ENCODE measurements around the gene LKAAEAR1.
"Not testable (repeated sequence)": the region's sequence is repeated elsewhere in the genome, so short reads cannot be mapped to it uniquely, and the experiment has no call there.

LKAAEAR1 gene

DNA sequence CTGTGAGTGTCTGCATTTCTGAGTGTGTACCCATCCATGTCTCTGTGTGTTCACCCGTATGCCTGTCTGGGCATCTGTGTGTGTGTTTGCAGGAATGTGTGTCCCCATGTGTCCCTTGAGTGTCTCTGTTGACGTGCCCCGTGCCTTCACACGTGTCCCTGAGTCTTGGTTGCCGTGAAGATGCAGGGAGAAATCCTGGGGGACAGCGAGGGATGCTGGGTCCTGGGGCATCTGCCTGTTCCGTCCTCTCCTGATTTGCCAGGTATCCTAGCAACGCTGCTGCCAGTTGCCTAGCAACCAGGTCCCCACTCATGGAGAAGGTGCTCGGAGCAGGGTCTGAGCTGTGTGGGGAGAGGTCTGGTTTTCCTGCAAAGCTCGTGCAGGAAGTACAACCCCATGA lies 6.0 kb upstream of the LKAAEAR1 start:
- TF ChIP-seq Cebpa-rat (IDR thresholded peaks at IDR 0.05), result no peak
- no peak overlapping the region for H3K27ac ChIP-seq
- H3K4me1 ChIP-seq, result peaks cover 11% of the 10 kb centered on the region; the same call in 1 of the 2 replicates
- peaks cover 25% of the 10 kb centered on the region for H3K9me3 ChIP-seq
- H3K36me3 ChIP-seq, result no peaks in the 10 kb centered on the region
- no peak overlapping the region for H3K9ac ChIP-seq
- H3K4me2 ChIP-seq, result no peak overlapping the region
- H4K20me1 ChIP-seq, result peaks cover 40% of the 10 kb centered on the region
- no peak overlapping the region for H3K4me3 ChIP-seq
- H3K27me3 ChIP-seq, result peaks cover 35% of the 10 kb centered on the region

DNA sequence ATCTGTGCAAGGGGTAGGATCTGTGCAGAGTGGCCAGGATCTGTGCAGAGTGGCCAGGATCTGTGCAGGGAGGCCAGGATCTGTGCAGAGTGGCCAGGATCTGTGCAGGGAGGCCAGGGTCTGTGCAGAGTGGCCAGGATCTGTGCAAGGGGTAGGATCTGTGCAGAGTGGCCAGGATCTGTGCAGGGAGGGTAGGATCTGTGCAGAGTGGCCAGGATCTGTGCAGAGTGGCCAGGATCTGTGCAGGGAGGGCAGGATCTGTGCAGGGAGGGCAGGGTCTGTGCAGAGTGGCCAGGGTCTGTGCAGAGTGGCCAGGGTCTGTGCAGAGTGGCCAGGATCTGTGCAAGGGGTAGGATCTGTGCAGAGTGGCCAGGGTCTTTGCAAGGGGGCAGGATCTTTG lies 4.4 kb upstream of the LKAAEAR1 start:
- not testable (repeated sequence) for H3K4me2 ChIP-seq, H3K9ac ChIP-seq, H3K4me3 ChIP-seq, H3K36me3 ChIP-seq, H3K27ac ChIP-seq
- H3K4me1 ChIP-seq, result peaks cover 22% of the 10 kb centered on the region
- H3K27me3 ChIP-seq, result peaks cover 51% of the 10 kb centered on the region
- peaks cover 25% of the 10 kb centered on the region for H3K9me3 ChIP-seq
- H4K20me1 ChIP-seq, result peaks cover 54% of the 10 kb centered on the region

DNA sequence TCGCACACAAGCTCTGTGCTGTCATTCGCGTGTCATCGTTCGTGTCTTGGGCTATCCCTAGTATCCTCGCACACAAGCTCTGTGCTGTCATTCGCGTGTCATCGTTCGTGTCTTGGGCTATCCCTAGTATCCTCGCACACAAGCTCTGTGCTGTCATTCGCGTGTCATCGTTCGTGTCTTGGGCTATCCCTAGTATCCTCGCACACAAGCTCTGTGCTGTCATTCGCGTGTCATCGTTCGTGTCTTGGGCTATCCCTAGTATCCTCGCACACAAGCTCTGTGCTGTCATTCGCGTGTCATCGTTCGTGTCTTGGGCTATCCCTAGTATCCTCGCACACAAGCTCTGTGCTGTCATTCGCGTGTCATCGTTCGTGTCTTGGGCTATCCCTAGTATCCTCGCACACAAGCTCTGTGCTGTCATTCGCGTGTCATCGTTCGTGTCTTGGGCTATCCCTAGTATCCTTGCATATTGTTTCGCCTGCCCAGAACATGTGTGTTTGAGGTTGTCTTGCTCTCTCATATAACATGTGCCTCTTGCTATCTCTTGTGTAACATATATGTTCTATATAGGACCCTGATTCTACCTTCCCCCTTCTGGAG lies 3.1 kb upstream of the LKAAEAR1 start:
- not testable (repeated sequence) for H3K9ac ChIP-seq, H3K36me3 ChIP-seq, H3K4me3 ChIP-seq, H3K4me2 ChIP-seq, H3K27ac ChIP-seq
- H3K27me3 ChIP-seq, result peaks cover 58% of the 10 kb centered on the region
- peaks cover 25% of the 10 kb centered on the region for H3K9me3 ChIP-seq
- peaks cover 25% of the 10 kb centered on the region for H3K4me1 ChIP-seq
- H4K20me1 ChIP-seq, result peaks cover 47% of the 10 kb centered on the region

DNA sequence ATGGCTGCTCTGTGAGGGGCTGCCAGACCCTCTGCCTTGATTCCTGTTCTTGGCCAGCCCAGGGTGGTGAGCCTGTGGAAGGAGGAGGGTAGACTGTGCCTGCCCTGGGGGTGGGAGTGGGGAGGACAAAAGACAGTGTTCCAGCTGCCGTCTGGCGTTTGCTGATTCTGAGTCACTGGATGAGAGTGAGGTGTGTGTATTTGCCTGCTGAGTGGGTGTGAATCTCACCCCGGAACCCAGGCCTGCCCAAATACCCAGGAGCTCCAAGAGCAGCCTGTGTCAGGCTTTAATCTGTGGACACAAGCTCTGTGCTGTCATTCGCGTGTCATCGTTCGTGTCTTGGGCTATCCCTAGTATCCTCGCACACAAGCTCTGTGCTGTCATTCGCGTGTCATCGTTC lies 2.6 kb upstream of the LKAAEAR1 start:
- Histone ChIP-seq H3K27me3 (peaks cover 58% of the 10 kb centered on the region), H3K36me3 (no peaks in the 10 kb centered on the region), H4K20me1 (peaks cover 45% of the 10 kb centered on the region), H3K27ac (no peak overlapping the region), H3K9ac (no peak overlapping the region), H3K4me2 (no peak overlapping the region), H3K4me1 (peaks cover 27% of the 10 kb centered on the region), H3K4me3 (no peak overlapping the region), H3K9me3 (peaks cover 25% of the 10 kb centered on the region)
- TF ChIP-seq Cebpa-rat (IDR thresholded peaks at IDR 0.05), result no peak

DNA sequence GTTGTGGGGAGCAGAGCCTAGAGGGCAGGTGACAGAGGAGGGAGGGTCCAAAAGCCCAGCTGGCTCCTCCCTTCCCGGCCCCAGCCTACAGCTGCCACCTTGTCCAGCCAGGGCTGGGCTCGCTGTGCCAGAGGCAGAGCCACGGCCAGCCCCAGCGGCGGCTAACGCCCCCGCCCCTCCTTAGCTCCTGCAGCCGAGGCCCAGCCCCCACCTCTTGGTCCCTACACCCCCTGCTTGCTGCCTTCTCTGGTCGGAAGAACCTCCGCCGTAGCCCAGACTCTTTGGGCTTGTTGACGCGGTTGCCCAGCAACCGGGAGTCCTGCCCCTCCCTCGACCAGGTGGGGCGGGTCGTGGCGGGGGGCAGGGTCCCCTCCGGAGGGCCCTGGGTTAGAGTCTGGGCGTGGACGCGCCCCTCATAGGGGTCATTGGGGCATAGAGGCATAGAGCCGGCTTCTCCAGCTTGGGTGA lies 521 bp upstream of the LKAAEAR1 start:
- H3K27me3 ChIP-seq, result peaks cover 54% of the 10 kb centered on the region
- H3K27ac ChIP-seq, result no peak overlapping the region
- H3K36me3 ChIP-seq, result no peaks in the 10 kb centered on the region
- TF ChIP-seq Cebpa-rat (IDR thresholded peaks at IDR 0.05), result no peak
- peak overlapping the region; percentile 99 for H3K4me2 ChIP-seq
- no peak overlapping the region for H3K9ac ChIP-seq
- H3K4me3 ChIP-seq, result 0 out of 2 replicates have a peak overlapping the region, but pooled peaks have one; percentile 73
- H3K4me1 ChIP-seq, result peaks cover 45% of the 10 kb centered on the region
- H4K20me1 ChIP-seq, result peaks cover 36% of the 10 kb centered on the region
- peaks cover 25% of the 10 kb centered on the region for H3K9me3 ChIP-seq

DNA sequence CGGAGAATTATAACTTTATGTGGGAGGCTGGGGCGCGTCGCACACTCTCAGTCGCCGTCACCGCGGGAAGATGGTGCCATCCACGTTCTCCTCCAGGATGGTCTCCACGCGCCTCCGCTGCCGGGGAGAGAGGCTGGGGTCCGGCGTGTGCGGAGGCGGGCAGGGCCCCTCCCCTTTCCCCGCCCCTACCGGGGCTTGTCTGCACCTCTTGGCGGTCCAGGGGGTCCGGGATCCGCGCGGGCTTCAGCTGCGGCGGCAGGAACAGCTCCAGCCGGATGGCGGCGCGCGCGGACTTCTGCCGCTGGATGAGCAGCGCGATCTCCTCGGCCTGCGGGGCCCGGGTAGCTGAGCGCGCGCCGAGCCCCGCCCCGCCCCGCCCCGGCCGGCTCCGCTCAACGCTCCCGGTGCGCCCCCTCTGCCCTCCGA lies 807 bp downstream of the LKAAEAR1 start:
- peak overlapping the region; percentile 38; the same call in 1 of the 2 replicates for H3K27ac ChIP-seq
- TF ChIP-seq Cebpa-rat (IDR thresholded peaks at IDR 0.05), result no peak
- H3K36me3 ChIP-seq, result no peaks in the 10 kb centered on the region
- H3K9ac ChIP-seq, result peak overlapping the region; percentile 66
- peaks cover 52% of the 10 kb centered on the region for H3K4me1 ChIP-seq
- peak overlapping the region; percentile 73 for H3K4me3 ChIP-seq
- peak overlapping the region; percentile 99 for H3K4me2 ChIP-seq
- H3K9me3 ChIP-seq, result peaks cover 24% of the 10 kb centered on the region
- peaks cover 42% of the 10 kb centered on the region for H3K27me3 ChIP-seq
- peaks cover 23% of the 10 kb centered on the region for H4K20me1 ChIP-seq

DNA sequence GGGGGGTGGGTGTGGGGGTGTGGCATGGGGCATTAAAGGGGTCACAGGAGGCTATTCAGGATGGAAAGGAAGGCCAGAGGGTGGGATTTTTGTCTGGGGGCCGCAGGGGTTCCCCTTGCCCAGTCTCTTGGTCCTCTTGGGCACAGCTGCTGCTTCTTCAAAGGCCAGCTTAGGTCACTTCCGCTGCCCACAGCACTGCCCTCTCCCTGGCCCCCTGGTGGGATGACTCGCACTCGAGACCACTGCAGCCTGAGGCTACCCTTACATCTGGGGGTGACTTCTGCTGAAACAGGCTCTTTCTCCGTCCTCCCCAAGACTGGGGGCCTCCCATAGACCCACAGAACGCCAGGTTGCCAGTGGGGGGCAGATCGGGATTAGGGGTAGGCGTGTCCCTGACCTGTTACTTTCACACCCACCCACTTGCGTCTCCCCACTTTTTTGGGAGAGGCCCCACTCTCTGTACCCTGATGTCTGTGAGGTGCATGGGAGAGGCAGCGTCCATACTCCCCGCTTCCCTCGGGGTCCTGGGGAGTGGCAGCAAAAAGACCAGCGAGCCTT lies 1.3 kb downstream of the LKAAEAR1 start:
- Histone ChIP-seq H3K27me3 (peaks cover 37% of the 10 kb centered on the region), H3K9me3 (peaks cover 20% of the 10 kb centered on the region), H3K4me2 (peak overlapping the region; percentile 99), H3K9ac (peak overlapping the region; percentile 55; the same call in 1 of the 2 replicates), H4K20me1 (peaks cover 21% of the 10 kb centered on the region), H3K4me3 (peak overlapping the region; percentile 73), H3K4me1 (peaks cover 56% of the 10 kb centered on the region), H3K36me3 (no peaks in the 10 kb centered on the region), H3K27ac (peak overlapping the region; percentile 30; the same call in 1 of the 2 replicates)
- TF ChIP-seq Cebpa-rat (IDR thresholded peaks at IDR 0.05), result no peak

DNA sequence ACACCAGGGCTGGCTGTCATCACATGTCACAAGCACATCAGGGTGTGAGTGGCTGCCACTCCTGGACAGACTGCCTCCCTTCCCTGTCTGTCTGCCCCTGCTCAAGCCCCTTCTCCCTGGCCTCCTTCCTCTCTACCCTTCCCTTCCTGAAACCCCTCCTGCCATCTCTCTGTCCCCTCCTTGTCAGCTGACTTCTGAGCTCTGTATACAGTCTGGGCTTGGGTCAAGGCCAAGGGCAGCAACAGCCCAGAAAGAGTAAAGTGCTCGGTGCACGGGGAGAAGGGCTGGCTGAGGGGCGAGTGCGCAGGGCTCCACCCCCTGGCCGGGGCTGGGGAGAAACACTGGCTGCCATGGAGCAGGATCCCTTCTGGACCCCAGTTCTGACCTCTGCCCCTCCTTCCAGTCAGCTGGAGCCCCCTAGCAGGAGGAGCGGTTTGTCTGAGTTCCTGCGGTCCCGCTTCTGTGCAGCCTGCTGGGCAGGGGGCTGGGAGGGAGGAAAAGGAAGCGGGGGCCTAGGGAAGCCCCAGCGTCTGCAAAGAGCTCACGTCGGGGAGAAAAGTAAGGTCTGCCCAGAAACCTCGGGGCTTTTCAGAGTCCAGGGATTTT lies 2.0 kb downstream of the LKAAEAR1 start:
- H3K9me3 ChIP-seq, result peaks cover 14% of the 10 kb centered on the region
- peaks cover 35% of the 10 kb centered on the region for H3K27me3 ChIP-seq
- no peaks in the 10 kb centered on the region for H3K36me3 ChIP-seq
- H4K20me1 ChIP-seq, result peaks cover 21% of the 10 kb centered on the region
- peaks cover 62% of the 10 kb centered on the region for H3K4me1 ChIP-seq
- H3K4me3 ChIP-seq, result peak overlapping the region; percentile 73
- H3K27ac ChIP-seq, result peak overlapping the region; percentile 58; the same call in 1 of the 2 replicates
- peak overlapping the region; percentile 55 for H3K9ac ChIP-seq
- TF ChIP-seq Cebpa-rat (IDR thresholded peaks at IDR 0.05), result no peak
- peak overlapping the region; percentile 99 for H3K4me2 ChIP-seq

DNA sequence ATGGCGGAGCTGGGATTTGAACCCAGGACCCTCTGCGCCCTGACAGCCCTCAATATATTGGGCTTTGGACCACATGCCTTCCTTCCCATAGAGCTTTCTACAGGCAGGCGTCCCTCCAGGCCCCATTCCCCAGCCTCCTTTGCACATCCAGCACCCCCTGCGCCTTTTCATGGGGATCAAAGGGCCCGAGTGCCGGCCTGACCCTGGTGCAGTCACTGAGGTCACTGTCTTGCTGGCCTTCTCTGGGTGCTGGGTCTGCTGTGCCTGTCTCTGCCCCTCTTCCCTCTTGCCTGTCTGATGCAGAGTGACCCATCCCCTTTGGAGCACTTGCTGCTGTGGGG lies 2.6 kb downstream of the LKAAEAR1 start:
- Histone ChIP-seq H3K4me1 (peaks cover 69% of the 10 kb centered on the region), H3K27me3 (peaks cover 35% of the 10 kb centered on the region), H3K36me3 (no peaks in the 10 kb centered on the region), H3K4me2 (peak overlapping the region; percentile 99), H3K27ac (peak overlapping the region; percentile 44; the same call in 1 of the 2 replicates), H3K4me3 (no peak overlapping the region), H3K9me3 (peaks cover 9% of the 10 kb centered on the region), H4K20me1 (peaks cover 21% of the 10 kb centered on the region), H3K9ac (peak overlapping the region; percentile 55; the same call in 1 of the 2 replicates)
- no peak for TF ChIP-seq Cebpa-rat (IDR thresholded peaks at IDR 0.05)
